Parathyroid adenoma (tissue), 2 donors: ENCODE data around the gene HOXB6.

ENCODE experiments used
- H2AFZ ChIP-seq: fragments of 300-600 bp; sonication (generic); one replicate; pipeline ENCODE4 v1.7.0; 2017; ENCODE audit warnings: antibody characterized with exemption, mild to moderate bottlenecking
- H3K27ac ChIP-seq: fragments of 300-600 bp; sonication (generic); one replicate; pipeline ENCODE4 v1.7.0; 2017
- H3K27me3 ChIP-seq: fragments of 300-600 bp; sonication (generic); one replicate; pipeline ENCODE4 v1.7.0; 2017; ENCODE audit warnings: low read length; ENCODE audit not compliant: control insufficient read depth, insufficient read depth
- H3K36me3 ChIP-seq: fragments of 300-600 bp; sonication (generic); one replicate; pipeline ENCODE4 v1.7.0; 2017; ENCODE audit warnings: low read length; ENCODE audit not compliant: control insufficient read depth, insufficient read depth
- H3K4me1 ChIP-seq: fragments of 300-600 bp; sonication (generic); one replicate; pipeline ENCODE4 v1.7.0; 2017; ENCODE audit warnings: control low read depth
- H3K4me2 ChIP-seq: fragments of 300-600 bp; sonication (generic); one replicate; pipeline ENCODE4 v1.7.0; 2017; ENCODE audit warnings: low read length
- H3K4me3 ChIP-seq: fragments of 300-600 bp; sonication (generic); one replicate; pipeline ENCODE4 v1.7.0; 2017; ENCODE audit warnings: low read depth, low read length
- H3K79me2 ChIP-seq: fragments of 300-600 bp; sonication (generic); one replicate; pipeline ENCODE4 v1.7.0; 2017; ENCODE audit warnings: control low read depth
- H3K9ac ChIP-seq: fragments of 300-600 bp; sonication (generic); one replicate; pipeline ENCODE4 v1.7.0; 2017; ENCODE audit warnings: mild to moderate bottlenecking
- H3K9me3 ChIP-seq: fragments of 300-600 bp; sonication (generic); one replicate; pipeline ENCODE4 v1.7.0; 2017; ENCODE audit warnings: low read length; ENCODE audit not compliant: control insufficient read depth
- TF ChIP-seq, protein P1 (sequence below): fragments of 300-600 bp; sonication (generic); IDR thresholded peaks from one replicate; pipeline ENCODE4 v1.7.0; 2017; ENCODE audit warnings: antibody characterized with exemption, mild to moderate bottlenecking
- donor health status: primary hyperparathyroidism.

HOXB6 gene

DNA sequence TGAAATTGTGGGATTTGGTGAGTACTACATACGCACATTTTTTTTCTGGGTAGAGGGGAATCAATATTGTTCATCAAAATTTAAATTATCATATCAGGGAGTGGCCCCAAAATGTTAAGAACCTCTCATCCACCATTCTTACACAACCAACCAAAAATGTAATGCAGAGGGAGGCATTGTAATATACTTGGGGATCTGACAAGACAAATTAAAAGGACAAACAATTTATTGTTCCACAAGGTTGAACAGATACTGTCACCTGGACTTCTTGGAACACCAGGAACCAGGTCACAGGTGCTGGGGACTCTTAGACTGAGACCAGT lies 36.0 kb upstream of the HOXB6 start:
- Histone ChIP-seq H3K4me1 (no peaks in the 10 kb centered on the region), H3K27ac (no peak overlapping the region), H3K27me3 (peaks cover 21% of the 10 kb centered on the region), H3K36me3 (no peaks in the 10 kb centered on the region), H3K4me2 (no peak overlapping the region), H3K9ac (no peak overlapping the region), H2AFZ (no peak overlapping the region), H3K9me3 (no peaks in the 10 kb centered on the region), H3K4me3 (no peak overlapping the region), H3K79me2 (no peaks in the 10 kb centered on the region)
- TF ChIP-seq, protein P1, sequence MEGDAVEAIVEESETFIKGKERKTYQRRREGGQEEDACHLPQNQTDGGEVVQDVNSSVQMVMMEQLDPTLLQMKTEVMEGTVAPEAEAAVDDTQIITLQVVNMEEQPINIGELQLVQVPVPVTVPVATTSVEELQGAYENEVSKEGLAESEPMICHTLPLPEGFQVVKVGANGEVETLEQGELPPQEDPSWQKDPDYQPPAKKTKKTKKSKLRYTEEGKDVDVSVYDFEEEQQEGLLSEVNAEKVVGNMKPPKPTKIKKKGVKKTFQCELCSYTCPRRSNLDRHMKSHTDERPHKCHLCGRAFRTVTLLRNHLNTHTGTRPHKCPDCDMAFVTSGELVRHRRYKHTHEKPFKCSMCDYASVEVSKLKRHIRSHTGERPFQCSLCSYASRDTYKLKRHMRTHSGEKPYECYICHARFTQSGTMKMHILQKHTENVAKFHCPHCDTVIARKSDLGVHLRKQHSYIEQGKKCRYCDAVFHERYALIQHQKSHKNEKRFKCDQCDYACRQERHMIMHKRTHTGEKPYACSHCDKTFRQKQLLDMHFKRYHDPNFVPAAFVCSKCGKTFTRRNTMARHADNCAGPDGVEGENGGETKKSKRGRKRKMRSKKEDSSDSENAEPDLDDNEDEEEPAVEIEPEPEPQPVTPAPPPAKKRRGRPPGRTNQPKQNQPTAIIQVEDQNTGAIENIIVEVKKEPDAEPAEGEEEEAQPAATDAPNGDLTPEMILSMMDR, result no peak

GRCh38 chr17:48639982-48640857 lies 35.4 kb upstream of the HOXB6 start:
- Histone ChIP-seq H3K9me3 (no peaks in the 10 kb centered on the region), H3K79me2 (no peaks in the 10 kb centered on the region), H3K27ac (no peak overlapping the region), H3K27me3 (peaks cover 21% of the 10 kb centered on the region), H3K4me3 (no peak overlapping the region), H2AFZ (no peak overlapping the region), H3K4me2 (no peak overlapping the region), H3K9ac (no peak overlapping the region), H3K4me1 (no peaks in the 10 kb centered on the region), H3K36me3 (no peaks in the 10 kb centered on the region)
- TF ChIP-seq, protein P1, result no peak

DNA sequence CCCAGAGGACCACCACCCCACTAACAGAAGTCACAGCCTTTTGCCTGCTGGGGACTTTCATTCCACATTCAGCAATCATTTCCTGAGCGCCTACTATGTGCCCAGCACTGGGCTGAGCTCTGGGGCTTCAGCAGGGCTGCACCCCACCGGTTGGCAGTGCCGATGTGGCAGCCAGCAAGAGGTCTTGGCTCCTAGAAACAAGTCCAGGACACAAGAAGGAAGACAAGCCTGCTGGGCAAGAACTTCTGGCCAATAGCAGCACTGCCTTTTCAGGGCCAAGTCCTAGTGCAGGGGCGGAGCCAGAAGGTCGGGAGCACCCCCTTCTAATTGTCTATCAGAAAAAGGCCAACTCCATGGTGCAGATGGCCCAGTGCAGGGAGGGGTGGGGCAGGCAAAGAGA lies 34.4 kb upstream of the HOXB6 start:
- Histone ChIP-seq H2AFZ (no peak overlapping the region), H3K4me3 (no peak overlapping the region), H3K4me2 (no peak overlapping the region), H3K4me1 (no peaks in the 10 kb centered on the region), H3K79me2 (no peaks in the 10 kb centered on the region), H3K36me3 (no peaks in the 10 kb centered on the region), H3K27me3 (peaks cover 28% of the 10 kb centered on the region), H3K9me3 (no peaks in the 10 kb centered on the region), H3K9ac (no peak overlapping the region), H3K27ac (no peak overlapping the region)
- TF ChIP-seq, protein P1, result no peak

DNA sequence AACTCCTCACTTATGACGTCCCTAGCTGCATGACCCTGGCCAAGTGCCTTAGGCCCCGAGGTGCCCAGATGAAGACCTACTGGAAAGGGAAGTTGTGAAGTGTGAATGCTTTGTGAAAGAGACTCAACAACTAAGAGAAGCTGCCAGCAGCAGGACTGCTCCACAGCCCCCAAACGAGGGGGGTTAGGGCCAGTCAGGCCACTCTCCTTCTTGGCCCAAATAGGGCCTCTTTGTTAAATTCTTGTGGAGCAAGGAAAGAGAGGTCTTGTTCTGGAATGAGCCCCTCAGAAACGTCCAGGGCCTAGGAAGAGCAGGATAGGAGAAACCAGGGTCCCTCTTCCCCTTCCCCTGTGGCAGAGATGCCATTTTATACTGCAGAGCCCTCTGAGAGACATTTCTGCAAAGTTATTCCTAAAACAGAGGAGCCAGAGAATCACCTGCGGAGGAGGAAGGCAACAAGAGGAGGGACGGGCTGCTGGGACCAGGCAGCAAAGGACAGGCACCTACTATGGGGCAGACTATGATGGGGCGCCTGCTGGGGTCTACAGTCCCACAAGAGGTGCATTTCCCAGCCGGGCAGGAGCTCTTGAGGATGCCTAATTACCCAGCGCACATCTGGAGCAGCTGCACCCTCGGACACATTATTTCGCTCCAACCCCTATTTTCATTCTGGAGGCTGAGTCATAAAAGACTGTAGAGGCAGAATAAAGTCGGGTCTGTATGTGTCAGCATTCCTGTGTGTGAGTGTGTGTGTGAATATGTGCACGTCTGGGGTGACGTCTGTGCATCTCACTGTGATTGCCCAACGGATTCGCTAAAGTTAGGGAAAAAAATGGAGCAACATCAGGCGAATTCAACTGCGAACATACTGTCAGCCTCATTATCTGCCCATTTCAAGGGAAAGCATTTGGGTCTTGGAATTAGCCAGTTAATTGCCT lies 32.8 kb upstream of the HOXB6 start:
- no peaks in the 10 kb centered on the region for H3K4me1 ChIP-seq
- TF ChIP-seq, protein P1, result no peak
- H3K9ac ChIP-seq, result no peak overlapping the region
- no peak overlapping the region for H3K27ac ChIP-seq
- no peak overlapping the region for H3K4me2 ChIP-seq
- no peaks in the 10 kb centered on the region for H3K36me3 ChIP-seq
- H3K79me2 ChIP-seq, result no peaks in the 10 kb centered on the region
- no peaks in the 10 kb centered on the region for H3K9me3 ChIP-seq
- H3K27me3 ChIP-seq, result peaks cover 13% of the 10 kb centered on the region
- no peak overlapping the region for H2AFZ ChIP-seq
- H3K4me3 ChIP-seq, result no peak overlapping the region
